Activated T-helper 1 cell treated with anti-CD3 and anti-CD28 coated beads, Interleukin-12 subunit alpha, Interleukin-12 subunit beta, Interleukin-2, Interleukin-4 antibody, amounts not matched to agents 30 ng/mL and 10 ng/mL and 1 ng/mL, durations not matched to agents 14 hours and 24 hours and 36 hours (primary cell): ENCODE data around the gene SMARCD3. TPM values are rescaled to one million over a fixed set of nuclear protein-coding genes. Genes with fewer than 3 reads are reported as not detected.

Experiments
- DNase-seq: peaks from one replicate; pipeline ENCODE4 v3.0.0; 2021; ENCODE audit warnings: low spot score
- H3K27ac Mint-ChIP-seq: one replicate; pipeline ENCODE4 v1.8.0; 2021; ENCODE audit warnings: mild to moderate bottlenecking, mixed read lengths
- H3K27me3 Mint-ChIP-seq: one replicate; pipeline ENCODE4 v1.8.0; 2022; ENCODE audit warnings: mild to moderate bottlenecking, moderate library complexity, mixed read lengths; ENCODE audit not compliant: insufficient read depth
- H3K36me3 Mint-ChIP-seq: one replicate; pipeline ENCODE4 v1.8.0; 2021; ENCODE audit warnings: low read depth, mixed read lengths
- H3K4me1 Mint-ChIP-seq: one replicate; pipeline ENCODE4 v1.8.0; 2021; ENCODE audit warnings: low read depth, mixed read lengths
- H3K4me3 Mint-ChIP-seq: one replicate; pipeline ENCODE4 v1.8.0; 2021; ENCODE audit warnings: mild to moderate bottlenecking, moderate library complexity, mixed read lengths
- H3K9me3 Mint-ChIP-seq: one replicate; pipeline ENCODE4 v1.8.0; 2021; ENCODE audit warnings: mixed read lengths
- intact Hi-C: fragments of 100-400 bp; cut with micrococcal nuclease; formaldehyde crosslinking; loops from one replicate; pipeline ENCODE4 v1.15.1; 2024
- total RNA-seq: library from RNA; stranded (reverse); gene quantifications from 2 replicates; pipeline ENCODE4 v1.2.3, GENCODE V29; 2022

SMARCD3 gene
- total RNA-seq, 1 donor from 2014 or later: 2.4 TPM

GRCh38 chr7:151250181-151251132 is 2.0 kb upstream of the SMARCD3 start:
- H3K4me1 Mint-ChIP-seq: peaks cover 15% of the 10 kb centered on the region
- H3K27me3 Mint-ChIP-seq: peaks cover 75% of the 10 kb centered on the region
- H3K4me3 Mint-ChIP-seq: peak overlapping the region; percentile 20
- no peak for DNase-seq
- no peak overlapping the region for H3K27ac Mint-ChIP-seq
- intact Hi-C loops: no loop called here
- peaks cover 2% of the 10 kb centered on the region for H3K36me3 Mint-ChIP-seq
- no peaks in the 10 kb centered on the region for H3K9me3 Mint-ChIP-seq

GRCh38 chr7:151249732-151250072 is 1.2 kb upstream of the SMARCD3 start:
- Mint-ChIP-seq H3K4me1 (peaks cover 16% of the 10 kb centered on the region), H3K36me3 (peaks cover 2% of the 10 kb centered on the region), H3K27ac (no peak overlapping the region), H3K9me3 (no peaks in the 10 kb centered on the region), H3K4me3 (peak overlapping the region; percentile 27), H3K27me3 (peaks cover 72% of the 10 kb centered on the region)
- intact Hi-C loops: loop anchor here (5.0 kb wide), 1 partner anchor 268 kb away; the partner anchor contains the start of gene RHEB
- DNase-seq: no peak

DNA sequence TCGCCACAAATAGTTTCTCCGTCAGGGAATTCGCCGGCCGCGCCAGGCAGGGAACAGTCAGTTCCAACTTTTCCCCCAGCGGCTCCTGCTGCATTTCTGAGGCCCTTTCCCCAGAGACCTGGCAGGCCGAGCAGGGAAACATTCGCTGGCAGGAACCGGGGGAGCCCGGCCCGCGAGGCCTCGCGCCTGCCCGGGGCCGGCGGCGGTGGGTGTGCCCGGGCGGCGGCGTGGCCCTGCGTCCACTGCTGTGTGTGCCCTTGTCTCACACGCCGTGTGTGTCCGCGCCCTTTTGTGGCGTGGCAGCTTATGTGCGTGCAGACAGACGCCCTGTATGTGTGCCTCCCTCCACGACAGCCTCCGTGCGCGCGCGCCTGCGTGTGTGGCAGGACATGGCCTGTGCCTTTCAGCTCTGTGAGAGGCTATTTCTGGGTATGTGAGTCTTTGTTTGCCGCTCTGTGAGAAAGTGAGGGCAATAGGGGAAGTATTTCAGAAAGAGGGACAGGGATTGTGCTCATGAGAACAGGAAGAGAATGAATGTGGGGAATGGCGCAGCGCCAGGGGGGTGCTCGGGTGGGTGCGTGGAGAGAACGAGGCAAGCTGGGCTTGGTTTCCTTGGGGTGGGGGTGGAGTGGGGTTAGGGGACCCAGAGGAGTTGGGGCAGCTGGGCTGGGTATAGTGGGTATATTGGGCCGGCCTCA is 689 bp upstream of the SMARCD3 start:
- Mint-ChIP-seq H3K27ac (peak overlapping the region; percentile 5), H3K36me3 (peaks cover 2% of the 10 kb centered on the region), H3K4me1 (peaks cover 21% of the 10 kb centered on the region), H3K27me3 (peaks cover 70% of the 10 kb centered on the region), H3K4me3 (peak overlapping the region; percentile 30), H3K9me3 (no peaks in the 10 kb centered on the region)
- intact Hi-C loops: loop anchor here (5.0 kb wide), 1 partner anchor 268 kb away; the partner anchor contains the start of gene RHEB
- no peak for DNase-seq

GRCh38 chr7:151247611-151248345 is 716 bp downstream of the SMARCD3 start:
- no peak overlapping the region for H3K27ac Mint-ChIP-seq
- intact Hi-C loops: loop anchor here (5.0 kb wide), 1 partner anchor 270 kb away; the partner anchor contains the start of gene RHEB
- H3K4me1 Mint-ChIP-seq: peaks cover 35% of the 10 kb centered on the region
- peaks cover 59% of the 10 kb centered on the region for H3K27me3 Mint-ChIP-seq
- H3K4me3 Mint-ChIP-seq: peak overlapping the region; percentile 15
- peaks cover 2% of the 10 kb centered on the region for H3K36me3 Mint-ChIP-seq
- no peaks in the 10 kb centered on the region for H3K9me3 Mint-ChIP-seq
- no peak for DNase-seq

DNA sequence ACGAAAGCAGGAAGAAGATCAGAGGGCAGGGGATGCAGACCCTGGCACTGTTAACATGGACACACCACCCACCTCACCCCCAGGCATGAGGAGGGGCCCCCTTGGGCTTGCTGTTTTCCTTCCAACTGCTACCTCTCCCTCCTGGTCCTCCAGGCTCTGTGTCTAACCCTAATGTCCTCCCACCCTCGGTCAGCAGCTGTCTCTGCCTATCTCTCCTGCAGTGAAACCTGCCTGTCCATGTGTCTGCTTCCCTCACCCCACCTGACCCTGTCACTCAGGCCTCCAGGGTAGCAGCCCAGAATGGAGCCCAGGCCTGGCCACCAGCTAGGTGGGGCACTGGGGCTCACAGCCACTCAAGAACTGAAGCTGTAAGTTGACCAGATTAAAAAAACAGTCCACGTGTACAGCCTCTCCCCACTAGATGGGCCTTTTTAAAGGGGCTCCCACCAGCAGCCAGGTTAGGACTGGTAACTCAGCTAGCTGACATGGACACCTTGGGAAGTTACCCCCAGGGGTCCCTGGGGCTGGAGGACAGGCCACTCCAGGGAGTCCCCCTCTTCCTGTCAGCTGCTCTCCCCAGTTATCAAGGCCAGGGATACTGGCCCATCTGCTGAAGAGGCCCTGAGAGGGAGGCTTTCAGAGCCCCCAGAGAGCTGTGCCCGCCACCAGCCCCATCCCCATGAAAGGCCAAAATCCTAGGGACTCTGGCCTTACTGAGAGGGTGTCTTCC is 1.5 kb downstream of the SMARCD3 start:
- peaks cover 35% of the 10 kb centered on the region for H3K4me1 Mint-ChIP-seq
- H3K36me3 Mint-ChIP-seq: peaks cover 2% of the 10 kb centered on the region
- intact Hi-C loops: loop anchor here (5.0 kb wide), 1 partner anchor 270 kb away; the partner anchor contains the start of gene RHEB
- DNase-seq: no peak
- H3K27ac Mint-ChIP-seq: no peak overlapping the region
- no peak overlapping the region for H3K4me3 Mint-ChIP-seq
- no peaks in the 10 kb centered on the region for H3K9me3 Mint-ChIP-seq
- peaks cover 51% of the 10 kb centered on the region for H3K27me3 Mint-ChIP-seq

- Mint-ChIP-seq H3K36me3 (peaks cover 2% of the 10 kb centered on the region), H3K27ac (no peak overlapping the region), H3K9me3 (no peaks in the 10 kb centered on the region), H3K4me1 (peaks cover 35% of the 10 kb centered on the region), H3K27me3 (peaks cover 51% of the 10 kb centered on the region), H3K4me3 (peak overlapping the region; percentile 4)
- intact Hi-C loops: loop anchor here (5.0 kb wide), 1 partner anchor 271 kb away; the partner anchor contains the start of gene RHEB
- DNase-seq: no peak
These were observed 2.2 kb downstream of the SMARCD3 start for GRCh38 chr7:151246102-151246850.

- Mint-ChIP-seq H3K9me3 (no peaks in the 10 kb centered on the region), H3K36me3 (peaks cover 2% of the 10 kb centered on the region), H3K4me3 (peak overlapping the region; percentile 47), H3K27me3 (peaks cover 43% of the 10 kb centered on the region), H3K27ac (no peak overlapping the region), H3K4me1 (peaks cover 33% of the 10 kb centered on the region)
- intact Hi-C loops: loop anchor here (1.0 to 5.0 kb wide), 2 partner anchors 105 to 272 kb away; partner anchors contain the start of gene RHEB
- peak; percentile 54 for DNase-seq
These were observed 3.0 kb downstream of the SMARCD3 start for GRCh38 chr7:151245360-151246101.

GRCh38 chr7:151244841-151245346 is 3.6 kb downstream of the SMARCD3 start:
- intact Hi-C loops: loop anchor here (1.0 to 5.0 kb wide), 8 partner anchors 13 to 272 kb away; partner anchors contain the start of genes ABCF2, CHPF2 and RHEB
- Mint-ChIP-seq H3K4me3 (peak overlapping the region; percentile 15), H3K9me3 (no peaks in the 10 kb centered on the region), H3K27ac (no peak overlapping the region), H3K27me3 (peaks cover 37% of the 10 kb centered on the region), H3K36me3 (peaks cover 2% of the 10 kb centered on the region), H3K4me1 (peaks cover 29% of the 10 kb centered on the region)
- DNase-seq: no peak

GRCh38 chr7:151244196-151244840 is 4.2 kb downstream of the SMARCD3 start:
- Mint-ChIP-seq H3K27ac (no peak overlapping the region), H3K4me1 (peaks cover 26% of the 10 kb centered on the region), H3K27me3 (peaks cover 32% of the 10 kb centered on the region), H3K4me3 (peak overlapping the region; percentile 49), H3K36me3 (peaks cover 1% of the 10 kb centered on the region), H3K9me3 (no peaks in the 10 kb centered on the region)
- intact Hi-C loops: loop anchor here (1.0 kb wide), 6 partner anchors 12 to 120 kb away; partner anchors contain the start of genes ABCF2 and CHPF2
- DNase-seq: peak; percentile 49

GRCh38 chr7:151243408-151244195 is 4.9 kb downstream of the SMARCD3 start:
- Mint-ChIP-seq H3K4me1 (peaks cover 23% of the 10 kb centered on the region), H3K27ac (peak overlapping the region; percentile 48), H3K36me3 (peaks cover 5% of the 10 kb centered on the region), H3K4me3 (peak overlapping the region; percentile 49), H3K9me3 (no peaks in the 10 kb centered on the region), H3K27me3 (peaks cover 30% of the 10 kb centered on the region)
- intact Hi-C loops: loop anchor here (1.0 kb wide), 6 partner anchors 11 to 119 kb away; partner anchors contain the start of genes ABCF2 and CHPF2
- no peak for DNase-seq
